ENCODE data around the gene GAL3ST3.

Gene GAL3ST3

DNA sequence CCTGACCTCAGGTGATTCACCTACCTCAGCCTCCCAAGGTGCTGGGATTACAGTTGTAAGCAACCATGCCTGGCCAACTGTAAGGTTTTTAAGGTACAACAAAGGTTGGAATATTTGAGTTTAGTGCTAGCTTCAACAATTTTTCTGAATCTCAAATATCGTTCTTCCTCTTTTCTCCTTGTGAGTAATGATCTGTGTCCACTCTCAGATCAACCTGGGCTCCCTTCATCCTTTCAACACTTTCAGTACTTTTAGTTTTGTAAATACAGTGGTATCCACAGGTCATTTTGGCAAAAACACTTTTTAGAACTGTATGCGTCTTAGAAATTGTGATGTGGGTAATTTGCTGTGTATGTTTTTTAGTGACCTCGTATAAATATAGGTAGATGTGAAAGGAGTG is 29.0 kb upstream of the GAL3ST3 start:
- Histone ChIP-seq H3K27me3 (ENCODE audit: insufficient read depth, poor library complexity, severe bottlenecking) (no peaks in the 10 kb centered on the region), H3K27ac (replicated peaks) (no peak overlapping the region), H3K4me3 (replicated peaks; ENCODE audit: insufficient read depth, low read length) (no peak overlapping the region)
- TF ChIP-seq SPI1 (IDR thresholded peaks at IDR 0.05; ENCODE audit: borderline replicate concordance, low read depth) (no peak), GABPA (IDR thresholded peaks at IDR 0.05; ENCODE audit: low read depth) (no peak), POLR2AphosphoS5 (IDR thresholded peaks at IDR 0.05; ENCODE audit: low read depth) (no peak), REST (IDR thresholded peaks at IDR 0.05; ENCODE audit: insufficient replicate concordance, low read depth) (no peak)
- TF ChIP-seq, protein P1, sequence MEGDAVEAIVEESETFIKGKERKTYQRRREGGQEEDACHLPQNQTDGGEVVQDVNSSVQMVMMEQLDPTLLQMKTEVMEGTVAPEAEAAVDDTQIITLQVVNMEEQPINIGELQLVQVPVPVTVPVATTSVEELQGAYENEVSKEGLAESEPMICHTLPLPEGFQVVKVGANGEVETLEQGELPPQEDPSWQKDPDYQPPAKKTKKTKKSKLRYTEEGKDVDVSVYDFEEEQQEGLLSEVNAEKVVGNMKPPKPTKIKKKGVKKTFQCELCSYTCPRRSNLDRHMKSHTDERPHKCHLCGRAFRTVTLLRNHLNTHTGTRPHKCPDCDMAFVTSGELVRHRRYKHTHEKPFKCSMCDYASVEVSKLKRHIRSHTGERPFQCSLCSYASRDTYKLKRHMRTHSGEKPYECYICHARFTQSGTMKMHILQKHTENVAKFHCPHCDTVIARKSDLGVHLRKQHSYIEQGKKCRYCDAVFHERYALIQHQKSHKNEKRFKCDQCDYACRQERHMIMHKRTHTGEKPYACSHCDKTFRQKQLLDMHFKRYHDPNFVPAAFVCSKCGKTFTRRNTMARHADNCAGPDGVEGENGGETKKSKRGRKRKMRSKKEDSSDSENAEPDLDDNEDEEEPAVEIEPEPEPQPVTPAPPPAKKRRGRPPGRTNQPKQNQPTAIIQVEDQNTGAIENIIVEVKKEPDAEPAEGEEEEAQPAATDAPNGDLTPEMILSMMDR (IDR thresholded peaks at IDR 0.05; ENCODE audit: insufficient read depth, low read length): no peak
- DNase-seq (ENCODE audit: low read depth in 1 of 2, low spot score in 1 of 2): no peak

DNA sequence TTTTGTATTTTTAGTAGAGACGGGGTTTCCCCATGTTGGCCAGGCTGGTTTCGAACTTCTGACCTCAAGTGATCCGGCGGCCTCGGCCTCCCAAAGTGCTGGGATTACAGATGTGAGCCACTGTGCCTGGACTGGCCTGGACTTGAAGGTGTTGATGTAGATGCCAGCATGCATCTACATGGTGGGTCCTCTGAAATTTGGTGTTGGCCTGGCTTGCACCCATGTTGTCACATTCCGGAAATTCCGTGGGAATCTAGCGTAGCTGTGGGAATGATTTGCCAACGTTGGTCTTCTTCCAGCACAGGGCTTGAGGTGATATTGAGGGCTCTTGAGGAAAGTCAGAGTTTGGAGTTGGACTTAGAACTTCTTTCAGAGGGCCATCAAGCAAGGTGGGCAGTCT is 27.6 kb upstream of the GAL3ST3 start:
- no peak for TF ChIP-seq REST (IDR thresholded peaks at IDR 0.05; ENCODE audit: insufficient replicate concordance, low read depth)
- no peak for TF ChIP-seq GABPA (IDR thresholded peaks at IDR 0.05; ENCODE audit: low read depth)
- no peak for TF ChIP-seq POLR2AphosphoS5 (IDR thresholded peaks at IDR 0.05; ENCODE audit: low read depth)
- no peak for TF ChIP-seq SPI1 (IDR thresholded peaks at IDR 0.05; ENCODE audit: borderline replicate concordance, low read depth)
- TF ChIP-seq, protein P1 (IDR thresholded peaks at IDR 0.05; ENCODE audit: insufficient read depth, low read length): no peak
- DNase-seq (ENCODE audit: low read depth in 1 of 2, low spot score in 1 of 2): no peak
- H3K27ac ChIP-seq (replicated peaks): no peak overlapping the region
- no peak overlapping the region for H3K4me3 ChIP-seq (replicated peaks; ENCODE audit: insufficient read depth, low read length)
- no peaks in the 10 kb centered on the region for H3K27me3 ChIP-seq (ENCODE audit: insufficient read depth, poor library complexity, severe bottlenecking)

DNA sequence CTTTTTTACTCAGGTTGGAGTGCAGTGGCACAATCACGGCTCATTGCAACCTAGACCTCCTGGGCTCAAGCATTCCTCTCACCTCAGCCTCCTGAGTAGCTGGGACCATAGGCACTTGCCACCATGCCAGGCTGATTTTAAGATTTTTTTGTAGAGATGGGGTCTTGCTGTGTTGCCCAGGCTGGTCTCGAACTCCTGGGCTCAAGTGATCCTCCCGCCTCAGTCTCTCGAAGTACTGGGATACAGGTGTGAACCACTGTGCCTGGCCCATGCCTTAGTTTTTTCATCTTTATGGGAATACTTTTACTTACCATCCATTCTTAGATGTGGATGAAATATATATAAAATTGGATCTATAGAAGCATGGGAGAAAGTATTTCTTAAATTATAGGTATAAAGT is 26.3 kb upstream of the GAL3ST3 start:
- no peaks in the 10 kb centered on the region for H3K27me3 ChIP-seq (ENCODE audit: insufficient read depth, poor library complexity, severe bottlenecking)
- no peak for DNase-seq (ENCODE audit: low read depth in 1 of 2, low spot score in 1 of 2)
- no peak overlapping the region for H3K27ac ChIP-seq (replicated peaks)
- TF ChIP-seq GABPA (IDR thresholded peaks at IDR 0.05; ENCODE audit: low read depth) (no peak), SPI1 (IDR thresholded peaks at IDR 0.05; ENCODE audit: borderline replicate concordance, low read depth) (no peak), REST (IDR thresholded peaks at IDR 0.05; ENCODE audit: insufficient replicate concordance, low read depth) (no peak), POLR2AphosphoS5 (IDR thresholded peaks at IDR 0.05; ENCODE audit: low read depth) (no peak)
- TF ChIP-seq, protein P1 (IDR thresholded peaks at IDR 0.05; ENCODE audit: insufficient read depth, low read length): no peak
- H3K4me3 ChIP-seq (replicated peaks; ENCODE audit: insufficient read depth, low read length): no peak overlapping the region
